NCI-H748 (cell line): ENCODE measurements around the gene ACVR1.
"Not testable (repeated sequence)": the region's sequence is repeated elsewhere in the genome, so short reads cannot be mapped to it uniquely, and the experiment has no call there.

Experiments used
- DNase-seq: peaks from one replicate; lab custom pipeline; 2025; ENCODE audit not compliant: unreplicated experiment; lab: John Stamatoyannopoulos, UW

The ACVR1 gene

GRCh38 chr2:157769856-157770255, 106.3 kb downstream of the ACVR1 start:
- DNase-seq: no peak

GRCh38 chr2:157764386-157764785, 111.7 kb downstream of the ACVR1 start:
- DNase-seq: no peak

DNA sequence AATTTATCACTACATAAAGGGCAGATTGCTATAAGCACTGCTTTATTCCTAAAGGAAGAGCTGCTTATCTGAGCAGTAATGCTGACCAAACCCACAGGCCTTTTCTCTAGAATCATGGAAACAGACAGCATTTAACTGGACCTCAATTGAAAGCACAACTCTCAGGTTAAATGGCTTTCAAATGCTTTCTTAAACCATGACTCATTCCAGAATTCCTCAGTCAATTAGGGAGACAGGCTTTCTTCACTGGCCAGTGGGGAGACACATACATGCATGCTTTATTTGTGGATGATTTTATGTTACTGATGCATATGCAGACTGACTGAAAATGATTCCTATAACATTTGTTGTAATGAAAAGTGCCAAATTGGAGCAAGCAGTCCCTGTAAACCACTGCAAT, 114.6 kb downstream of the ACVR1 start:
- no peak for DNase-seq

GRCh38 chr2:157760949-157761348, 115.2 kb downstream of the ACVR1 start:
- DNase-seq: peak; percentile 24

GRCh38 chr2:157759855-157760254, 116.3 kb downstream of the ACVR1 start:
- no peak for DNase-seq

GRCh38 chr2:157758586-157758985, 117.5 kb downstream of the ACVR1 start:
- DNase-seq: no peak

GRCh38 chr2:157757500-157757899, 118.6 kb downstream of the ACVR1 start:
- no peak for DNase-seq

DNA sequence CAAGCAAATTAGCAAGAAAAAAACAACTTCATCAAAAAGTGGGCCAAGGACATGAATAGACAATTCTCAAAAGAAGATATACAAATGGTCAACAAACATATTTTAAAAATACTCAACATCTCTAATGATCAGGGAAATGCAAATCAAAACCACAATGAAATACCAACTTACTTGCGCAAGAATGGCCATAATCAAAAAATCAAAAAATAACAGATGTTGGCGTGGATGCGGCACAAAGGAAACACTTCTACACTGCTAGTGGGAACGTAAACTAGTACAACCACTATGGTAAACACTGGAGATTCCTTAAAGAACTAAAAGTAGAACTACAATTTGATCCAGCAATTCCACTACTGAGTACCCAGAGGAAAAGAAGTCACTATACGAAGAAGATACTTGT, 119.7 kb downstream of the ACVR1 start:
- not testable (repeated sequence) for DNase-seq

GRCh38 chr2:157751462-157752058, 124.6 kb downstream of the ACVR1 start:
- DNase-seq: peak; percentile 51

DNA sequence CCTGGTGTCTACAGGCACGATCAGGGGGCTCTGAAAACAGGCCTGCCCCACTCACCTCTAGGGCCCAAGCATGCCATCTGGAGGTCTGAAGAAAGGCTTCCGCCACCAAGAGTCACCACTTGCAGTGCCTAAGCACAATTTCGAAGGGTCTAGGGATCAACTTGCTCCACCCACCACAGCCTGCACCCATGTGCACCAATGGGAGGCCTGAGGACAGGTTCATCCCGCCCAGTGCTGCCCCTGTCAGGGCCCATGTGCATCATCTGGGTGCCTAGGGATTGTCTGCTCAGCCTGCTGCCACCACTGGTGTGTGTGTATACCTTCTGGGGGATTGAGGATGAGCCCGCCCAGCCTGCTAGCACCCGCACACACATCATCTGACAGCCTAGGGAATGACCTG, 126.4 kb downstream of the ACVR1 start:
- DNase-seq: no peak

GRCh38 chr2:157748371-157749142, 127.6 kb downstream of the ACVR1 start:
- DNase-seq: no peak

DNA sequence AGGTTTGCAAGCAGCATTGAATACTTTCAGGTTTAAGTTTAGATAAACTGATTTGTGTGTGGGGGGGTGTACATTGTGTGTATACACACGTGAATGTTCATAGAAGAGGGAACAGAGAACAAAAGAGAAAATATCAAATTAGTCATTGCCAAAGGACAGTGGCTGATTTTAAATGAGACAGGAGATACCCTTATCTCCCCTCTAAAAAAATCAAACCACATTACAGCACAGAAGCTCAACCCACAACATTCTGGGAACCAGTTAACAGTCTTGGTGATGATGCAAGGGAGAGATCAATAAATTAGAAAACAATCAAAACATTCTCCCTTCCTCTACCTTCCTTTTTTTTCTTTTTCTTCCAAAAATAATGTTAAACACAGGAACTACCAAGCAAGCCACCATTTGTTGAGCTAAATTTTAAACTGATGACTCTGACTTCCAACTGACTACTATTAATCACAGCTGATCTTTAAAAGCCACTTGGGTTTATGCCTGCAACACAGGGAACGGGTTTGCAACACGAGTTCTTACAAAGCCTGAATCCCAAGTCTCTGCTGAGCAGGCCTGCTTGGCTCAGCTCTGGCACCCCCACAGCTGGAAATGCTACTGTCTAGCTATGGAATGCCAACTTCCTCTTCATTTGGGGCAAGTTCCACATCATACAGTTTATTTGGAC, 128.3 kb downstream of the ACVR1 start:
- DNase-seq: no peak

GRCh38 chr2:157747280-157747679, 128.8 kb downstream of the ACVR1 start:
- no peak for DNase-seq

GRCh38 chr2:157746234-157746950, 129.7 kb downstream of the ACVR1 start:
- DNase-seq: no peak

- DNase-seq: no peak
These were observed 131.5 kb downstream of the ACVR1 start for GRCh38 chr2:157744571-157745076.

DNA sequence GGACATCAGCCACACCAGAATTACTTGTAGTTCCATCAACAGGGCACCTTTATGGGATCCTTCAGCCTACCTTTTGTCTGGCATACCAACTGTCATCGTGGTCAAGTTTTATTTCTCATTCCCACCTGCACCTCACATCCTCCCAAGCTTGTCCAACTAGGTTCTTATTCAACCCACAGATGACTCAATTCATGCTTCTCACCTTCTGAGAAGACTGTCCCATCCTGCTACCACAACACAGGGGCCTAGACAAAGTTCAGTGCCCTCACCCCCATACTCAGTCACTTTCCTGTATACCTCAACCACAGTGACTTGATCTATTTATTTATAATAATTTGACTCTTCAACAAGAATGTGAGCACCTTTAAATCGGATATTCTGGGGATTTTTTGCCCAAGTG, 133.1 kb downstream of the ACVR1 start:
- DNase-seq: no peak

DNA sequence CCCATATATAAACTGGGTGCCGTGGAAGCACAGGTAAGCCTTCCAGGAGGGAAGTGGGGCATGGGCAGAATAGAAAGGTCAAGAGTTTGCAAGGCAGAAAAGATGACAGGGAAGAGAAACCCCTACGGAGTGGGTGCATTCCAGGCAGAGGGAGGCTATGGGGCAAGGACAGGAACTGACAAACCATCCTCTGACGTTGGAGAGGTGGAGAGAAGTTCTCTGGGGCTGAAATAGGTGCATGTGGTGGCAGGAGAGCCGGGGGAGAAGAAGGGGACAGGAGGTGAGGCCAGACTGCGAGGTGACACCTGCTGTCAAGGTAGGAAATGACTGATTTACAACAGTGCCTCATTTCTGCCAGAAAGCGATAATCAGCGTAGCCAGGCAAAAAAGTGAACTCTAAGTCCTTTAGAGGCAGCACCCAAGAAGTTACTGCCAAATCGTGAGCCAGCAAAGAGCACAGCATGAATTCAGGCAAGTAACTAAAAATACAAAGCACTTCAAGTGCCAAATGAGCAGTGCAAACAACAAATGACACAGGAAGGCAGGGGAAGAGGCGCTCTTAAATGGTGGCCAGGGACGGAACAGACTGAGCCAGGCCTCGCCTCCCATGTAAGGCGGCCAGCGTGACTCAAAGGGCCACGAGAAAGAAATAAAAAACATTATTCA, 134.2 kb downstream of the ACVR1 start:
- DNase-seq: no peak

- no peak for DNase-seq
These were observed 138.5 kb downstream of the ACVR1 start for GRCh38 chr2:157737656-157738055.

- no peak for DNase-seq
These were observed 140.6 kb downstream of the ACVR1 start for GRCh38 chr2:157735532-157735931.

- DNase-seq: no peak
These were observed 142.9 kb downstream of the ACVR1 start for GRCh38 chr2:157733263-157733662.

- peak; percentile 8 for DNase-seq
These were observed 143.5 kb downstream of the ACVR1 start for GRCh38 chr2:157732596-157732995.
